Heart right ventricle (tissue), 16 donors: ENCODE data around the gene PLPPR5. TPM values are rescaled to one million over a fixed set of nuclear protein-coding genes. Genes with fewer than 3 reads are reported as not detected.

ENCODE experiments used
- ATAC-seq, 8 donors: fragments of 200-7000 bp; cut with Tn5 transposase; one replicate each; pipeline ENCODE4 v1.9.1; 2020; ENCODE audit warnings: mild to moderate bottlenecking in 8 of 8, moderate library complexity in 8 of 8, moderate number of reproducible peaks in 1 of 8
- DNase-seq, 2 donors: peaks; one replicate each; pipeline ENCODE4 v3.0.0-alpha.2; 2020
- H3K27ac ChIP-seq, 10 donors: fragments of 200-600 bp; sonication (generic) in 2 of 10; one replicate each; pipeline versions ENCODE4 v1.5.0 to v1.8.0; 2020 to 2022; ENCODE audit warnings: mild to moderate bottlenecking in 3 of 10
- H3K27me3 ChIP-seq, 7 donors: fragments of 200-600 bp; one replicate each; pipeline ENCODE4 v1.8.0; 2021 to 2022; ENCODE audit warnings: mild to moderate bottlenecking in 2 of 7
- H3K36me3 ChIP-seq, 9 donors: fragments of 200-600 bp; sonication (generic) in 1 of 9; one replicate each; pipeline versions ENCODE4 v1.5.0 to v1.8.0; 2020 to 2022; ENCODE audit warnings: mild to moderate bottlenecking in 2 of 9
- H3K4me1 ChIP-seq, 9 donors: fragments of 200-600 bp; sonication (generic) in 1 of 9; one replicate each; pipeline versions ENCODE4 v1.5.0 to v1.8.0; 2020 to 2022; ENCODE audit warnings: mild to moderate bottlenecking in 4 of 9
- H3K4me3 ChIP-seq, 10 donors: fragments of 200-600 bp; sonication (generic) in 2 of 10; one replicate each; pipeline versions ENCODE4 v1.5.0 to v1.8.0; 2020 to 2022; ENCODE audit warnings: mild to moderate bottlenecking in 7 of 10, moderate library complexity in 2 of 10
- H3K9me3 ChIP-seq, 11 donors: fragments of 200-600 bp in 10 of 11; sonication (generic) in 2 of 11; one replicate each; pipeline versions ENCODE4 v1.5.0 to v1.8.0; 2013 to 2022; ENCODE audit warnings: mild to moderate bottlenecking in 2 of 11, control low read depth in 1 of 11, moderate library complexity in 1 of 11
- CTCF ChIP-seq, 9 donors: fragments of 200-600 bp; sonication (generic) in 2 of 9; IDR thresholded peaks; one replicate each; pipeline versions ENCODE4 v1.5.0 to v1.8.0; 2021 to 2022; ENCODE audit warnings: antibody characterized with exemption in 9 of 9, mild to moderate bottlenecking in 5 of 9, moderate library complexity in 1 of 9
- WGBS, 2 donors: extraction: QIAGEN DNeasy Blood & Tissue Kit; methylation state at CpG; one replicate each; pipeline ENCODE4 v1.1.7; 2013; ENCODE audit warnings: inconsistent platforms in 1 of 2; 5-methylcytosine and 5-hydroxymethylcytosine counted together
- intact Hi-C, 10 donors: fragments of 100-400 bp; cut with DNase I; formaldehyde crosslinking; loops; one replicate each; pipeline versions ENCODE4 v1.11.1 to v1.14.2; 2022
- polyA plus RNA-seq, 2 donors: library from polyadenylated mRNA; stranded (reverse); fragments of 200-250 nt; gene quantifications; one replicate each; pipeline ENCODE4 v1.2.3, GENCODE V29; 2013
- total RNA-seq, 10 donors: library from RNA; stranded (reverse); fragmentation: NEBNext Ultra II Directional in 3 of 10; extraction: Animal tissue kit (Norgen Biotek cat#: 25700) in 3 of 10; gene quantifications; one replicate each; pipeline versions ENCODE4 v1.2.1 to v1.2.4, GENCODE V29; 2021 to 2023
- donor health status: Arrhythmogenic right ventricular cardiomyopathy.
- donor health status: ischemic (EF 13 %, LVEDD 7.1; RV severe dilation, severe dysfunction).
- donor health status: healthy with polysubstance abuse.
- donor health status: DM: no; HTN: yes; CAD: no.
- donor health status: DM: no; HTN: no; CAD: no.
- donor health status: ischemic (EF 25% LVEDD 6.9; RV normal size, moderate dysfunction).
- donor health status: ischemic (EF 25% LVEDD 5.7; RV mildly dilated, moderate dysfunction).
- donor health status: healthy.
- donor health status: DM: yes; HTN: yes; CAD: no.
- donor health status: Ischemic cardiomyopathy.
- donor health status: ischemic (EF 35%, LVEDD 5.7; RV mildly dilated, moderate dysfunction).
- donor health status: nonischemic (EF 11% LVEDD 7.7; RV severe dilation, severe dysfunction).
- donor health status: DM: yes; HTN: yes; CAD: no.
- donor health status: PGD.
- donor health status: ischemic (EF 29% LVEDD 5.4; RV normal size, mild dysfunction).
- donor health status: nonischemic (EF 23%, LVEDD 6.1; RV moderate dilation, normal function).

PLPPR5 gene
- total and polyA plus RNA-seq, 12 donors = 0.08 TPM; not detected in 11

- ATAC-seq (no peak), DNase-seq (no peak)
- WGBS, 2 donors = 79 to 83% methylated on average over 3 of the region's 3 CpGs
- Histone ChIP-seq H3K4me1 (no peaks in the 10 kb centered on the region), H3K9me3 (no peaks in the 10 kb centered on the region), H3K4me3 (no peak overlapping the region), H3K27ac (no peak overlapping the region), H3K36me3 (no peaks in the 10 kb centered on the region), H3K27me3 (no peaks in the 10 kb centered on the region)
- TF ChIP-seq CTCF (IDR thresholded peaks at IDR 0.05) = no peak
- intact Hi-C loops = no loop called here
Observed at GRCh38 chr1:98947071-98947470, 57.6 kb downstream of the PLPPR5 start.

- Histone ChIP-seq H3K27ac (no peak overlapping the region), H3K27me3 (no peaks in the 10 kb centered on the region), H3K4me1 (no peaks in the 10 kb centered on the region), H3K4me3 (no peak overlapping the region), H3K9me3 (no peaks in the 10 kb centered on the region), H3K36me3 (no peaks in the 10 kb centered on the region)
- no peak for TF ChIP-seq CTCF (IDR thresholded peaks at IDR 0.05)
- intact Hi-C loops = no loop called here
- WGBS, 2 donors = 65 to 70% methylated on average over 4 of the region's 4 CpGs
- DNase-seq = no peak
- no peak for ATAC-seq
Observed at GRCh38 chr1:98940722-98941079, 64.0 kb downstream of the PLPPR5 start.

GRCh38 chr1:98940069-98940721 lies 64.5 kb downstream of the PLPPR5 start:
- intact Hi-C loops = no loop called here
- Histone ChIP-seq H3K27me3 (no peaks in the 10 kb centered on the region), H3K27ac (no peak overlapping the region), H3K9me3 (no peaks in the 10 kb centered on the region), H3K4me1 (no peaks in the 10 kb centered on the region), H3K4me3 (no peak overlapping the region), H3K36me3 (no peaks in the 10 kb centered on the region)
- no peak for DNase-seq
- no peak for ATAC-seq
- no peak for TF ChIP-seq CTCF (IDR thresholded peaks at IDR 0.05)
- WGBS, 2 donors = 86 to 87% methylated on average over 4 of the region's 4 CpGs

GRCh38 chr1:98939471-98939870 lies 65.2 kb downstream of the PLPPR5 start:
- ATAC-seq (no peak), DNase-seq (no peak)
- H3K27me3 ChIP-seq = no peaks in the 10 kb centered on the region
- no peak for TF ChIP-seq CTCF (IDR thresholded peaks at IDR 0.05)
- H3K36me3 ChIP-seq = no peaks in the 10 kb centered on the region
- H3K4me1 ChIP-seq = no peaks in the 10 kb centered on the region
- H3K27ac ChIP-seq = no peak overlapping the region
- intact Hi-C loops = no loop called here
- H3K9me3 ChIP-seq = no peaks in the 10 kb centered on the region
- 86 to 90% methylated on average over 5 of the region's 5 CpGs for WGBS, 2 donors
- H3K4me3 ChIP-seq = no peak overlapping the region
